Uterus (tissue), 2 donors: ENCODE data around the gene PDE4B.

Source experiments
- CTCF ChIP-seq, 4 experiments: fragments of 200-600 bp in 2 of 4; fragments of 450-650 bp in 2 of 4; sonication (generic) in 2 of 4; IDR thresholded peaks; one replicate each; pipeline ENCODE4 v1.5.1; 2016 to 2019; ENCODE audit warnings: antibody characterized with exemption in 4 of 4, mild to moderate bottlenecking in 2 of 4, moderate library complexity in 1 of 4
- POLR2A ChIP-seq, 2 donors: fragments of 450-650 bp; IDR thresholded peaks; one replicate each; pipeline ENCODE4 v1.6.1; 2016; ENCODE audit warnings: antibody characterized with exemption in 2 of 2, mild to moderate bottlenecking in 1 of 2, moderate library complexity in 1 of 2

- TF ChIP-seq POLR2A (IDR thresholded peaks at IDR 0.05): no peak
- no peak for TF ChIP-seq CTCF (IDR thresholded peaks at IDR 0.05)
These were observed 472.6 kb downstream of the PDE4B start for GRCh38 chr1:66265268-66265667.
